Cardiac fibroblast (primary cell): ENCODE results near the gene DIP2C.

Source experiments
- DNase-seq, 2 donors: peaks; one replicate each; pipeline versions ENCODE4 v3.0.0 to v3.0.0-alpha.2; 2010; ENCODE audit warnings: low read depth in 2 of 2
- H3K4me3 ChIP-seq, 2 donors: replicated peaks in 1 of 2; 1 replicate in 1 of 2; 2 replicates in 1 of 2; pipeline ENCODE4 v1.5.1; 2011; ENCODE audit warnings: low read depth in 2 of 2, low read length in 2 of 2, mild to moderate bottlenecking in 2 of 2, moderate library complexity in 1 of 2
- TF ChIP-seq, protein P1 (sequence below): IDR thresholded peaks from one replicate; pipeline ENCODE4 v1.5.1; 2011; ENCODE audit warnings: low read depth, mild to moderate bottlenecking, low read length, inconsistent platforms

Gene DIP2C

DNA sequence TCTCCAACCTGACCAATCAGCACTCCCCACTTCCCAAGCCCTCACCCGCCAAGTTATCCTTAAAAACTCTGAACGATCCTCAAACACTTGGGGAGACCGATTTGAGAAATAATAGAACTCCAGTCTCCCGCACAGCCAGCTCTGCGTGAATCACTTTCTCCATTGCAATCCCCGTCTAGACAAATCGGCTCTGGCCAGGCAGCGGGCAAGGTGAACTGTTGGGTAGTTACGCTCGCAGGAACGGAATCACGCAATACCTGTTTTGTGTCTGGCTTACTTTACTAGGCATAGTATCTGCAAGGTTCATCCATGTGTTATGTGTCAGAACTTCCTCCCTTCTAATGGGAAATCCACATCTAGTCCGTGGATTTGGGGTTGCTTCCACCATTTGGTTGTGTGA lies 282.5 kb downstream of the DIP2C start:
- TF ChIP-seq, protein P1, sequence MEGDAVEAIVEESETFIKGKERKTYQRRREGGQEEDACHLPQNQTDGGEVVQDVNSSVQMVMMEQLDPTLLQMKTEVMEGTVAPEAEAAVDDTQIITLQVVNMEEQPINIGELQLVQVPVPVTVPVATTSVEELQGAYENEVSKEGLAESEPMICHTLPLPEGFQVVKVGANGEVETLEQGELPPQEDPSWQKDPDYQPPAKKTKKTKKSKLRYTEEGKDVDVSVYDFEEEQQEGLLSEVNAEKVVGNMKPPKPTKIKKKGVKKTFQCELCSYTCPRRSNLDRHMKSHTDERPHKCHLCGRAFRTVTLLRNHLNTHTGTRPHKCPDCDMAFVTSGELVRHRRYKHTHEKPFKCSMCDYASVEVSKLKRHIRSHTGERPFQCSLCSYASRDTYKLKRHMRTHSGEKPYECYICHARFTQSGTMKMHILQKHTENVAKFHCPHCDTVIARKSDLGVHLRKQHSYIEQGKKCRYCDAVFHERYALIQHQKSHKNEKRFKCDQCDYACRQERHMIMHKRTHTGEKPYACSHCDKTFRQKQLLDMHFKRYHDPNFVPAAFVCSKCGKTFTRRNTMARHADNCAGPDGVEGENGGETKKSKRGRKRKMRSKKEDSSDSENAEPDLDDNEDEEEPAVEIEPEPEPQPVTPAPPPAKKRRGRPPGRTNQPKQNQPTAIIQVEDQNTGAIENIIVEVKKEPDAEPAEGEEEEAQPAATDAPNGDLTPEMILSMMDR: no peak
- DNase-seq: no peak
- no peak overlapping the region for H3K4me3 ChIP-seq

DNA sequence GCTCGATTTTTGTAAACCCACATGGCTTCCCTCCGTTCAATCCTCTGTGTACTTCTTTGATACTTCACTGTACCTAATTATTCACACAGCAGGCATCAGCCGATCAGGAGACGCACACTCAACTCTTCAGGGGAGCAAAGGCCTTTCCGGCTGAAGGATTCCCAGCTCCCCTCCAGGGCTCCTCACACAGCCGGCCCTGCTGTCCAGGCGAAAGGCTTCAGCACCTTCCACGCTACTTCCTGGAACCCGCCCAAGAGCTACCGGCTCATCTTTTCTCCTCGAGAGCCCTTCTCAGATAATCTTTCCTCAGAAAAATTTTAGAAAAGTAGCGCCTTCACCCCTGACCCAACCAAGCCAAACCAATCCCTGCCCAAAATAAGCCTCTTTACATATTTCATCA lies 283.8 kb downstream of the DIP2C start:
- TF ChIP-seq, protein P1: no peak
- DNase-seq: no peak
- H3K4me3 ChIP-seq: no peak overlapping the region

- TF ChIP-seq, protein P1: no peak
- H3K4me3 ChIP-seq: no peak overlapping the region
- DNase-seq: no peak
Measured at GRCh38 chr10:404991-405390, 284.5 kb downstream of the DIP2C start.

- TF ChIP-seq, protein P1: no peak
- H3K4me3 ChIP-seq: no peak overlapping the region
- DNase-seq: peak; percentile 76 to 77
Measured at GRCh38 chr10:404346-404745, 285.1 kb downstream of the DIP2C start.

GRCh38 chr10:398954-399353 lies 290.5 kb downstream of the DIP2C start:
- TF ChIP-seq, protein P1: no peak
- no peak for DNase-seq
- no peak overlapping the region for H3K4me3 ChIP-seq

DNA sequence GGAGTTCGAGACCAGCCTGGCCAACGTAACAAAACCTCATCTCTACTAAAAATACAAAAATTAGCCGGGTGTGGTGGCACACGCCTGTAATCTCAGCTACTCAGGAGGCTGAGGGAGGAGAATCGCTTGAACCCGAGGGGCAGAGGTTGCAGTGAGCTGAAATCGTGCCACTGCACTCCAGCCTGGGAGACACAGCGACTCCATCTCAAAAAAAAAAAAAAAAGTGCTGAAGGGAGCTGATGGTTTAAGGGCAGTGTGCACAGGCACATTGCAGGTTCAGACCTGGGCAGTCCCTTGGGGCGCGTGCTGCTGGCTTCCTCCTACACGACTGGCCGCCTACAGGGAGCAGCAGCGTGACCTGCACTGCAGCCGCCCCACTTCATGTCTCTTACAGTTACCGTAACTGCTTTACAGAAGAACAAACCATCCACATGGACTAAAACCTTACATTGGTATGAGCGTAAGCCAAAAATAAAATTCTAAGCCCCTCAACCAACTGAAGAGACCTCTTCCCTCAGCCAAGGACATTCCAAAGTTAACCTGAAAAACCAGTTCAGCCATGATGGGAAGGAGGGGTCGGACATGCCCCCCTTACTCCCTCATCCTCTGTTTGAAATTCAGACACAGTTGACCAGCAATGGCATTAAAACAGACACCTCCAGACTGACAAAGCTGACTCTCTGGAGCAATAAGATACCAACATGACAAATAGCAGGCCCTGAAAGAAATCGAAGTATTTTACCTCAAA lies 292.0 kb downstream of the DIP2C start:
- no peak for DNase-seq
- no peak overlapping the region for H3K4me3 ChIP-seq
- TF ChIP-seq, protein P1: no peak
